HL-60/S4 treated with phorbol 12-myristate 13-acetate at 8.2 ng/mL for 4 days and 3 days (cell line): ENCODE results near the gene FAM53A.
"Not testable (repeated sequence)": the region's sequence is repeated elsewhere in the genome, so short reads cannot be mapped to it uniquely, and the experiment has no call there.

Experiments used
- in situ Hi-C: fragments of 300-500 bp; cut with MboI; formaldehyde crosslinking; loops from 2 replicates; pipeline ENCODE4 v1.15.0; 2022; ENCODE audit warnings: low sequenced_read_pairs

FAM53A gene

DNA sequence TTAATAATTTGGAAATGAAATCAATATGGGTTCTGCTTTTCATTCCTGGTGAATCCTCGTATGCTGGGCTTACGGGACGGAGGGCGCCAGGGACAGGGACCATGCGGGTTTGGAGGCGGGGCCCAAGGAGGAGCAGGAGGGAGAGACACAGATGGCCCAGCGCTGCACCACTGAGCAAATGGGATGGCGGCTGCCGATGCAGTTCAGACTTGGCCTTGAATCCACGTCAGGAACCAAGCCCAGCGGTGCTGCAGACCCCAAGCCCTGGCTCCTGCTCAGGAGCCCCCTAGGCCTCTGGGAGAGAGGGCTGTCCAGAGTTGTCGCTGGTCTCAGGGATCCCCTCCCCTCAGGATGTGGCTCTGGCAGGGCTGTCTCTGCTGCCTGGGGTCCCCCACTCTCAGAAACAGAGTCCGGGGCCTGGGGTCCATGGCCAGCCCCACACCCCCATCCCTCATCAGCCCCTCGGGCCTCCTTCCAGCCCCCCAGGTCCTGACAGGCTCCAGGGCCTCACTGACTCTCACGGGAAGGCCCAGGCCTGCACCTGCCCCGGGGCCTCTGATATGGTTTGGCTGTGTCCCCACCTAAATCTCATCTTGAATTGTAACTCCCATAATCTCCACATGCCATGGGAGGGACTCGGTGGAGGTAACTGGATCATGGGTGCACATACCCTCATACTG lies 75.2 kb downstream of the FAM53A start:
- in situ Hi-C loops = no loop called here

DNA sequence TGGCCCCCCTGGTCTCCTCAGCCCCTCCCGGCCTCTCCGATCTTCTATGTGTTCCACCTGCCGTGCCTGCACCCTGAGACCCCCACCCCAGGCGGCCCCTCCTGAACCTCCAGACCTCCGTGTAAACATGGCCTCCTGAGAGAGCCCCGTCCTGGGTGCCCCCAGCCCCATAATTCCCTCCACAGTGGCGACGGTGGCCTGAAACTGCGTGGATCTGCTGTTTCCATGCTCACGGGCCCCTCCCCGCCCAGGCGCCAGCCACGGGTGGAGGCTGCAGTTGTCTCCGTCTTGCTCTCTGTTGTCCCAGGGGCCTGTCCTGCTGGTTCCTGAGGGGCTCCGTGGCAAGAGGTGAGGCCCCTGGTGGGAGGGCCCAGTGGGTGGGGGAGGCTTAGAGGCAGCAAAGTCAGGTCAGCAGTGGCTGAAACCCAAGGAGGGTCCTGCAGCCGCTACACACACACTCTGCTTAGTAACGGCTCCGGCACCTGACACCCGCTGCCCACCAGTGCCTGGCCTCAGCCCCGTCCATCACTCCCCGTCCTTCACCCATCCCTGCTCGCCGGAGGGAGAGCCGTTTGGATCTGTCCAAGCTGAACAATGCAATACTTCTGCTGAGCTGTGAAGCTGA lies 75.8 kb downstream of the FAM53A start:
- in situ Hi-C loops = no loop called here

DNA sequence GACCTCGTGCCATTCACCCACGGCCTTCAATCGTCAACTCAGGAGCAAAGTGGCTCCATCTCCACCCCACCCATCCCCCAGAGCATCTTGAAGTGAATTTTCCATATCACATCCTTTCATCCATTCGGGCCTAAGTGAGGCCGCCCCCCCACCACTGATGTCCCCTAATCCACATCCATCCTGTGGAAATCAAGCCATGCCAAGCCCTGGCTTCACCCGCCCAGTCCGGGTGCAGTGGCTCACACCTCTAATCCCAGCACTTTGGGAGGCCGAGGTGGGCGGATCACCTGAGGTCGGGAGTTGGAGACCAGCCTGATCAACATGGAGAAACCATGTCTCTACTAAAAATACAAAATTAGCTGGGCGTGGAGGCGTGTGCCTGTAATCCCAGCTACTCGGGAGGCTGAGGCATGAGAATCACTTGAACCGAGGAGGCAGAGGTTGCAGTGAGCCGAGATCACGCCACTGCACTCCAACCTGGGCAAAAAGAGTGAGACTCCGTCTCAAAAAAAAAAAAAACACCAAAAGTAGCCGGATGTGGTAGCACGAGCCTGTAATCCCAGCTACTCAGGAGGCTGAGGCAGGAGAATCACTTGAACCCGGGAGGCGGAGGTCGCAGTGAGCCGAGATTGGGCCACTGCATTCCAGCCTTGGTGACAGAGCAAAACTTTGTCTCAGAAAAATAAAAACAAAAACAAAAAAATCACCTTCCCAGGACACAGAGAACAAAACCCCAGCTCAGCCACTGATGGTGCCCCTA lies 76.5 kb downstream of the FAM53A start:
- in situ Hi-C loops = not testable (repeated sequence)

DNA sequence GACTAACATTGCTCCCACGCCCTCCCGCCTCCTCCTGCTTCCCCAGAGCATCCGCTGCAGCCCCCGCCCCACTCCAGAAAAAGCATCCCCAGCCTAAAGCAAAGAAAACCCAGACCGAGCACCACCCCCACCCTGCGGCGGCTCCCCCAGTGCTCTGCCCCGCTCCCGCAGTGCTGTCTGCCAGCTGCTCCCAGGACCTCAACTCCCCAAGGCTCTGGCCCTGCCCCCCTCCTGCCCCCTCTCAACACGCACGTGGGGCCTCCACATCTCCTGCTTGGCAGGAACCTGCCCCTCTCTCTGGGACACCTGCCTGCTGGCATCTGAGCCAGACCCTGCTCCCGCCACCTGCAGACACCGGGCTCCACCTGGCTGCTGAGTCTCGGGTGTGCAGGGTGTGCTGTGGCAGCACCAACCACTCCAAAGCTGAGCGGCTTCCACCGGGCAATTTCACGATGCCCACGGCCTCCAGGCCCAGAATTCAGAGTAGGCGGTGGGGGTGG lies 79.4 kb downstream of the FAM53A start:
- in situ Hi-C loops = no loop called here

DNA sequence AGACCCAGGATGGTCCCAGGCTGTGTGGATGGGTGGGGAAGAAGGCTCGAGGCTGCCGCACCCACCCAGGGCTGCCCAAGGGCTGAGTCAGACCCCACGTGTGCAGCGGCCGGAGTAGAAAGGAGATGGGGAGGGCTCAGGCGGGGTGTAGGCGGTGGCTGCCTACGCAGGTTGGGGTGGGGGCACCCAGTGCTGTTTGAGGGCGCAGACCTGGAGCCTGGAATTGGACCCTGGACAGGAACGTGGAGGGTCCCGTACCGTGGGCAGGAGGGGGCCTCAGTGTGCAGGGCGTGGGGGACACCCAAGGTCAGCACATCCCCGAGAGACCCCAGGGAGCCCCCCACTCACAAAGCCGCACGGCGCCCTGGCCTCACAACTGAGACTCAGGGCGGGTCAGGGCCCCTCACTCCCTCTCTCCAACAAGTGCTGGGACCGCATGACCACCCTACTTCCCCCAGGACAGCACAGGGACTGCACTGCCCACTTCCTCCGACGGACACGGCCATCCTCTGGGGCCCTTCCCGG lies 79.9 kb downstream of the FAM53A start:
- in situ Hi-C loops = no loop called here

DNA sequence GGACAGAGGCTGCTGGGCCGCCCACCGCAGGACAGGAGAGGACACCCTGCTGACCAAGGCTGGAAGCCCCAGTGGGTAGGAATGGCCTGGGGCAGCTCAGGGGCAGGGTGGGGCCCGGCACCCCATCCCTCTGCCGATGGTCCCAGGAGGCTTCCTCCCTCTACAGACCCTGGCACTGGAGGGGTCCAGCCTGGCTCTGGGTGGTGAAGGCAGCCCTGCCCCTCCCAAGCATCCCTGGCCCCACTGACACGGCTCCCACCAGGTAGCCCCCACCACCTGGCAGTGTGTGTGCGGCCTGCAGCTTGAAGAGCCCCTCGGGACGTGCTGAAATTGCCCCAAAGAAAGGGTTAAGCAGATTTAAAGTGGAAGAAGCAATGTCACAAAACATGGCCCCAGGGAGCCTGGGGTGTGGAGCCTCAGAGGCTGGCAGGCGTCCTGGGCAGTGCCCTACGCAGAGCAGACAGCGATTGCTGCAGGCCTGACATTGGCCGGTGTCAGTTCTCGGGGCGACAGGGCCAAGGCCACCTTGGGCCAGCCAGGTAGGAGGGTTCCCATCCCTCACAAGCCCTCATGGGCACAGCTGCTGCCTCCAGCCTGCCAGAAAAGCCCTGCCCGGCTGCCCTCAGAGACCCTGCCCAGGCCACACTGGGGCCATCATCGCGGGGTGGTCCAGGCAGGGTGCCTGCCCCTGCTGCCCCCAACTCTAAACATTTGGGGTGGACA lies 80.5 kb downstream of the FAM53A start:
- in situ Hi-C loops = no loop called here

DNA sequence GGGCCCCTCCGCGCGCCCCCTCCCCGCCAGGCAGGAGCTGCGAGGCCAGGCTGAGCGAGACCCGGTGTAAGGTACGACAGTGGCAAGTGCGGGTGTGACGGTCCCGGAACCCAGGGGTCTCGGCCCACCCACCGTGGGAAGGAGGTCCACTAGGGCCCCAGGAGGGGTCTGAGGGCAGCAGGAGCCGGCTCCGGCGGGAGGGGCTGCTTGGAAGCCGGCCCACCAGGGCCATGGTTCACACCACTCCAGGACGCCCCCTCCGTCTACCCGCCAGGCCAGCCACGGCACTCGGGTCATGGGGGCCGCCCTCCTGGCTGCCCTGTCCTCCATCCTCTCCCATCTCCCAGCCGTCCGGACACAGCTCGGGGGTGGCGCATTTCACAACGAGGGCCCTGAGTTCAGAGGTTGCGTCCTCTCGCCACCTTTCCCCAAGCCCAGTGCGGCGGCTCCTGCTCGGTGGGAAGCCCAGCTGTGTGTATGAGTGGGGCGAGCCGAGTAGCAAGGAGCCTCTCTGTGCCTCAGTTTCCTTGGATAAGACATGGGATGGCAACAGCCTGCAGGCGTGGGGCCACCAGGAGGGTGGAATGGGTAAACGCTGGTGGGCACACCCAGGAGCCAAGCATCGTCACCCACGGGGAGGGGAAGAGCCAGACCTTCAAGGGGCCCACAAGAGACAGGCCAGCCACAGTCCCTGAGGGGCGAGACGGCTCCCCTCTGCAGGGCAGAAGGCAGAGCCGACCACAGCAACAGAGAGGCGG lies 81.3 kb downstream of the FAM53A start:
- in situ Hi-C loops = no loop called here

DNA sequence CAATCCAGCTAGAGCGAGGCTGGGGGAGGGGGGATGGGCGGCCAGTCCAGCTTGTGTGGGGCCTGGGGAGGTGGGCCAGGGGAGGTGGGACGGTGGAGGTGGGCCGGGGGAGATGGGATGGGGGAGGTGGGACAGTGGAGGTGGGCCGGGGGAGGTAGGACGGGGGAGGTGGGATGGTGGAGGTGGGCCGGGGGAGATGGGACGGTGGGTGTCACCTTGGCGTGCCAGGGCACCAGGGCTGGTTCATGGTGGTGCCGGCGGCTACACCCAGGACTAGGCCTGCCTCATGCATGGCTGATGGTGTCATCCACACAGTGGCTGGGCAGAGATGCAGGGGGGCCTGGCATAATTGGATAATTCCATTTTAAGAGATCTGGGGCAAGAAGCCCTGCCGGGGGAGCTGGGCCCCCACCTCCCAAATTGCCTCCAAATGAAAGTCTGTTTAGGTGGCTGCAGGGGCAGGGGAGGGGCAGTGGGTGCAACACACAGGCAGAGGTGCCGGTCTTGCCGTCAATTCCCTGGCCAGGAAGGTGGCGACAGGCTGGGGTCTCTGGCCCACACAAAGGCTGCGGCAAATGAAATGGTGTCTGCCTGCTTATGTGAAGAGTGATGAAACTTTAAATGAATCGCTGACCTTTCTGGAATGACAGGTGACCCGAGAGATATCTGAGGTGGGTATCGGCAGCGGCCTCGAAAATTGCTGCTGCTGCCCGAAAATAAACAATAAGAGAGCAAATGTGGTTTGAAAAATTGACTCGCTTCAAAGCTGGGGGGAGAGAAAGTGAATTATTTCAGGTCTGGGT lies 82.1 kb downstream of the FAM53A start:
- in situ Hi-C loops = no loop called here

DNA sequence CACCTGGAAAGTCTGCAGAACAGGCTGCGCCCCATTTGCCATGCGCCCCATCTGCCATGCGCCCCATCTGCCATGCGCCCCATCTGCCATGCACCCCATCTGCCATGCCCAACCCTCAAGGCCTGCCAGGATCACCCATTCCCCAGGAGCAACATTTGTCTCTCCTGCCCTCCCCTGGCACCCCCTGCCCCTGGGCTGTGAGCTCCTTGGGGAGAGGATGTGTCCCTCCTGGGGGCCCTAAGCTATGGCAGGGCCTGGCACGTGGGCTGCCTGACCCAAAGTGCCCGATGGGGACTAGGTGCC lies 82.6 kb downstream of the FAM53A start:
- in situ Hi-C loops = no loop called here

DNA sequence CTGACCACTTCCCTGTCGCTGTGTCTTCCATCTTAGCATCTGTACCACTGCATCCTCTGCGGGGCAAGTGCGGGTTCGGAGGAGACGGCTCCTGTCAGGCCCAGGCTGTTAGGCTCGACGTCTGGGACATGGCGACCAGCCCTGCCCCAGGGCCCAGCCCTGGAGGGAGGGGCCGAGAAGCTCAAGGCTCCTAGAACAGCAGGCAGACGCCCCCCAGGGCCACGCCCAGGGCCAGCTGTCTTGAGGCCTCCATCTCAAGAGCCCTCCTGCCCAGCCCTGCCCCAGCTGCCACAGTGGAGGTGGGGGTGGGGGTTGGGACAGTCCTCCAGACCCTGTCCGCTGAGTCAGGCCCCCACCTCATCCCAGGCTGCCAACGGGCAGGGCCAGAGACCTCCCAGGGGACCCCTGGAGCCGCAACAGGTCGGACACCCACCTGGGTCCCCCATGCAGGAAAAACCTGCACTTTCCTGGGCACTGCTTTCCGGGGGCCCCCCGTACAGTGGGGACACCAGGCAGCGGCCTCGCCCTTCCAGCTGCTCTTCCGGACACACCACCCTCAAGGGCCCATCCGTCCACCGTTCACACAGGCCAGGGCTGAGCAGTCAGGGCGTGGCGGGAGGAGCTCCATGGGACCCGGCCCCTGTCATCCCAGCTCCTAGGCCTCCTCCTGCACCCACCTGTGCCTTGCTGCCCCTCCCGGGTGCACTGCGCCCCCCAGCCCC lies 83.1 kb downstream of the FAM53A start:
- in situ Hi-C loops = no loop called here

DNA sequence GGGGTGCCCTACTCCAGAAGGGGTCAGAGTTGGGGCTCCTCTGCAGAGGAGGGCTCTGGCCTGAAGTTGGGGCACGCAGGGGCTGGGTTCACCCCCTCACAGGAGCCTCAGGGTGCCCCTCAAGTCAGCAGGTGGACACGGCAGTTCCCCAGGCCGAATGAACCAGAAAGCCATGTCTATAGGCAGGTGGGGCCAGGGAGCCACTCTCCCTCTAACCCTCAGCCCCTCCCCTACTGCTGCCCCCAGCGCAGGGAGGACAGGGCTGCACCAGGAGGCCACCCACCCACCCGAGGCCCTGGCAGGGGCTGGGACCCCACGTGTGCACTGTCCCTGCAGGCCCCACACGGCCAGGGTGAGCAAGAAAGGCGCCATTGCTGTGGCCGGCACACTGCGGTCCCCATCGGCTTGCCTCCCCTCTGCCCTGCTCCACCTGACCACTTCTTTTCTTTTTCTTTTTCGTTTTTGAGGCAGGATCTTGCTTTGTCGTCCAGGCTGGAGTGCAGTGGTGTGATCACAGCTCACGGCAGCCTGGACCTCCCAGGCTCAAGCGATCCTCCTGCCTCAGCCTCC lies 83.8 kb downstream of the FAM53A start:
- in situ Hi-C loops = no loop called here

DNA sequence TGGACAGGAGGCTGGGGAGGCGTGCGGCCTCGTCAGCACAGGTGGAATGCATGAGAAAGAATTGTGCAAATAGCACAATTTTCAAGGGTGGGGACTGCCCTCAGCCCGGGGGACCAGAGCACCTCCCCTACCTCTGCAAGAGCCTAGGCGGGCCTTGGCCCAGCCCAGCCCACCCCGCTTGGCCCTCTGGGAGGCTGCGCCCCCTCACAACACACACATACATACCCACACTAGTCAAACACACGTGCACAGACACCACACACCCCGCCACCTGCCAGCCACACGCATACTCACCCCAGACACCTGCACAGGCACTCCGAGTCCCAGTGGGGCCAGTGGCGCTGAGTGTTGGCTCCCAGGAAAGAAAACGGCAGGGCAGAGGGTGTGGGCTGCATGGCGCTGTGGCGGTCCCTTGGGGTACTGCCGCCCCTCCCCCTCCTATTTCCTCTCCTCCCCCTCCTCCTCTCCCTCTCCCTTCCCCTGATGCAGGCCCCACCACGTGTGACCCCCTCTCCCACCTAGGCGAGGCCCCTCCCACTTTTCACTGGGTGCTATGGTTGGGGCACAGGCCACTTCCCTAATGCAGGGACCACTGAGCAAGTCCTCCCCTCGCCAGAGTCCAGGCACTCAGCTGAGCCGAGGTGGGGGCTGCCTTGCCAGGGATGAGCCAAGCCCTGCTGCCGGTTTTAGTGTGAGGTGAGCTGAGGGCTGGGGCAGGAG lies 84.5 kb downstream of the FAM53A start:
- in situ Hi-C loops = no loop called here

DNA sequence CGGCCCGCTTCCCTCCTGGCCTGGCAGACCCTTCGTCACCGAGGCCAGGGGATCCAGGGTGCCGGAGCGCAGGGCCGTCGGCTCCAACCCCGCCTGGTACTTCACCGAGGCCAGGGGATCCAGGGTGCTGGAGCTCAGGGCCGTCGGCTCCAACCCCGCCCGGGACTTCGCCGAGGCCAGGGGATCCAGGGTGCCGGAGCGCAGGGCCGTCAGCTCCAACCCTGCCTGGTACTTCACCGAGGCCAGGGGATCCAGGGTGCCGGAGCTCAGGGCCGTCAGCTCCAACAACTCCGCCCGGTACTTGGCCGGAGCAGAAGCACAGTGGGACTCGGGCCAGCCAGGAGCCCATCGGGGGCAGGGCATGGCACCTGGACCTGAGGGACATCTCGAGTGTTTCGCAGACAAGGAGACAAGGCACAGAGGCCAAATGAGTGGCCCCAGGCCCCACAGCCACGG lies 85.1 kb downstream of the FAM53A start:
- in situ Hi-C loops = no loop called here

DNA sequence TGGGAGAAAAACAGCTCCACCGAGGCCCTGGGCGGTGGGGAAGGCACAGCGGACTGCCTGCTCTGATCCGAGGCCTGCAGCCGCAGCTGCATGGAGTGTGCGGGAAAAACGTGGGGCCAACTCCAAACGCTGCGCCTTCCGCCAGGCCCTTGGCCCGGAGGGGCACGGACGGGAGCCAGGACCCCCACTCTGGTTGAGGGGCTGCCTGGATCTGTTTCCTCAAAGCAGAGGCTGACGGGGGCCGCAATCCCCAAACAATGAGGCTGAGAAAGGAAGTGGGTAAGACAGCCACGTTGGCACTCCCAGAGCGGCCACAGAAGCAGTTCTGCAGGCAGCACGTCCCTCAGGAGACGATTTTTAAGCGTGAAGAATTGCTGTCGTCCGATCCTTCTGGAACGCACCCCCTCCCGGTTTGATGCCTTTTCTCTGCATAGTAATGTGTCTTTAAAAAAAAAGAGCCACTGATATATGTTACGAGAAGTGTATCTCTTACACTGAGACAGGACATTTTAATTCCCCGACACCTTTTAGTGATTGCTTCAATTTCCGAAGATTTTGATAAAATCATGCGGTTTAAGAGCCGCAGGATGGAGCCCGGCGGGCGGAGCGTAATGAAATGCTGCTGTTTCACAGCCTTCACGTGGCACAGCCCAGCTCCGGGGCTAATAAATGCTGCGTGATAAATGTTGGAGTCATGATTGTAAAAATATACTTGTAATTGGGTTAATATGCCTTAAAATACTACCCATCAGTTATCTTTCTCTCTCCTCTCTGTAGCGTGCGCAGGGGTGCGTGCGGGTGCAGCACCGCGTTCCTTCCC lies 85.7 kb downstream of the FAM53A start:
- in situ Hi-C loops = no loop called here

DNA sequence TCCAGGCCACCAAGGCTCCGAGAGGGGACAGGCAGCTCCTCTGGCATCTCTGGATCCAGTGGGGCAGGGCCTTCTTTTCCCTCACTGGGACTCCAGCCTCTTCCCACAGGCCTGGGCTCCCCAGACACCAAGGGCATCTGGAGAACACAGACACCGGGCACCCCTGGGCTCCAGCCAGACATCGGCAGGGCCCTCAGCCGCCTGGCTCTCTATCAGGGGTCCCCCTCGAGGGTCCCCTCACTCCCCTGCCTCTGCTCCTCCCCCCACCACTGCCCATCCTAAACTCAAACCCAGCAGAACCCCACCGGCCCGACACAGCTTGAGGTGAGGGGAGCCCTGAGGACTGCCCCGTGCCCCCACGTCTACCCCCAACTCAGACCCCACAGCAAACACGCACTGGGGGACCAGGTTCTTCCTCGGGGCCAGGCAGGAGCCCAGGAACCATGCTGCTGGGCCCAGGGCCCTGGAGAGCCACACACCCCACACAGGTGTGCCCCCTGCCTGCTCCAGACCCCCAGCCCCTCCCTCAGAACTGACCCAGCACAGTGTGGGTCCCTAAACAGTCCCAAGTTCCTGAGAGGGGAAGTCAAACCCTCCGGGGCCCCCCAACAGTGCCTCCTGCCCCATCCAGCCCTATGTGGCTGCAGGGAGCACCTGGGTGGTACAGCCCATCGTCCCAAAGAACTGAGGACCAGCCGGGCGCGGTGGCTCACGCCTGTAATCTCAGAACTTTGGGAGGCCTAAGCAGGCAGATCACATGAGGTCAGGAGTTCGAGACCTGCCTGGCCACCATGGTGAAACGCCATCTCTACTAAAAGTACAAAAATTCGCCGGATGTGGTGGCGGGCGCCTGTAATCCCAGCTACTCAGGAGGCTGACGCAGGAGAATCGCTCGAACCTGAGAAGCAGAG lies 86.8 kb downstream of the FAM53A start:
- in situ Hi-C loops = no loop called here

DNA sequence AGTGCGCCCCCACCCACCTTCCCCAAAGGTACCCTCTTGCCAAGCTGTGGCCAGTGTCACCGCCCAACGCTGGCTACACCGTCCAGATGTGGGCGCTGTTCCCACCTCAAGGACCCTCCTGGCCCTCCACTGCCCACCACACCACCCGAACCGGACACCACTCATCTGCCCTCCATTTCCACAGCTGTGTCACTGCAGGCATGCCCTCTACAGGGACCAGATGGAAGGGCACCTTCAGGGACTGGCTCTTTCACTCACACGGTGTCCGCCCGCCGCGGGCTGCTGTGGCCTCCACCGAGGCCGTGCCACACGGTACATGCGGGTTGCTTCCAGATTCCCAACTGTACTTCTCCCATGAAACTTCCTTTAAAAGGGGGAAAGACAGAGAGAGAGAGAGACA lies 87.7 kb downstream of the FAM53A start:
- in situ Hi-C loops = no loop called here
